ENCODE results near the gene IL17B.
"Not testable (repeated sequence)": the region's sequence is repeated elsewhere in the genome, so short reads cannot be mapped to it uniquely, and the experiment has no call there.

IL17B gene

GRCh38 chr5:149403923-149404745 lies 25.0 kb upstream of the IL17B start:
- in situ Hi-C loops (cut with HindIII; ENCODE audit: low sequenced_read_pairs) = no loop called here

GRCh38 chr5:149402291-149402690 lies 23.2 kb upstream of the IL17B start:
- in situ Hi-C loops (cut with HindIII; ENCODE audit: low sequenced_read_pairs) = no loop called here

- in situ Hi-C loops (cut with HindIII; ENCODE audit: low sequenced_read_pairs) = no loop called here
Measured at GRCh38 chr5:149401051-149401450, 22.0 kb upstream of the IL17B start.

- in situ Hi-C loops (cut with HindIII; ENCODE audit: low sequenced_read_pairs) = no loop called here
Measured at GRCh38 chr5:149400304-149400703, 21.2 kb upstream of the IL17B start.

- in situ Hi-C loops (cut with HindIII; ENCODE audit: low sequenced_read_pairs) = no loop called here
Measured at GRCh38 chr5:149399775-149400174, 20.7 kb upstream of the IL17B start.

GRCh38 chr5:149398747-149399266 lies 19.7 kb upstream of the IL17B start:
- in situ Hi-C loops (cut with HindIII; ENCODE audit: low sequenced_read_pairs) = not testable (repeated sequence)

- in situ Hi-C loops (cut with HindIII; ENCODE audit: low sequenced_read_pairs) = no loop called here
Measured at GRCh38 chr5:149397530-149397929, 18.4 kb upstream of the IL17B start.

GRCh38 chr5:149394996-149395395 lies 15.9 kb upstream of the IL17B start:
- in situ Hi-C loops (cut with HindIII; ENCODE audit: low sequenced_read_pairs) = not testable (repeated sequence)

GRCh38 chr5:149392718-149393117 lies 13.6 kb upstream of the IL17B start:
- in situ Hi-C loops (cut with HindIII; ENCODE audit: low sequenced_read_pairs) = no loop called here

GRCh38 chr5:149391524-149391923 lies 12.4 kb upstream of the IL17B start:
- in situ Hi-C loops (cut with HindIII; ENCODE audit: low sequenced_read_pairs) = no loop called here

- in situ Hi-C loops (cut with HindIII; ENCODE audit: low sequenced_read_pairs) = not testable (repeated sequence)
Measured at GRCh38 chr5:149391076-149391475, 12.0 kb upstream of the IL17B start.

GRCh38 chr5:149389552-149390495 lies 10.7 kb upstream of the IL17B start:
- in situ Hi-C loops (cut with HindIII; ENCODE audit: low sequenced_read_pairs) = no loop called here

GRCh38 chr5:149388498-149389190 lies 9.6 kb upstream of the IL17B start:
- in situ Hi-C loops (cut with HindIII; ENCODE audit: low sequenced_read_pairs) = no loop called here

- in situ Hi-C loops (cut with HindIII; ENCODE audit: low sequenced_read_pairs) = no loop called here
Measured at GRCh38 chr5:149387982-149388381, 8.9 kb upstream of the IL17B start.

- in situ Hi-C loops (cut with HindIII; ENCODE audit: low sequenced_read_pairs) = no loop called here
Measured at GRCh38 chr5:149387081-149387631, 8.1 kb upstream of the IL17B start.

GRCh38 chr5:149386166-149386565 lies 7.1 kb upstream of the IL17B start:
- in situ Hi-C loops (cut with HindIII; ENCODE audit: low sequenced_read_pairs) = no loop called here

GRCh38 chr5:149383399-149383798 lies 4.3 kb upstream of the IL17B start:
- in situ Hi-C loops (cut with HindIII; ENCODE audit: low sequenced_read_pairs) = no loop called here

- in situ Hi-C loops (cut with HindIII; ENCODE audit: low sequenced_read_pairs) = no loop called here
Measured at GRCh38 chr5:149382517-149383220, 3.6 kb upstream of the IL17B start.

GRCh38 chr5:149381986-149382338 lies 2.9 kb upstream of the IL17B start:
- in situ Hi-C loops (cut with HindIII; ENCODE audit: low sequenced_read_pairs) = no loop called here

Data from DLD1 (cell line).